WTC11 (cell line): ENCODE measurements around the gene MUC2. TPM values are rescaled to one million over a fixed set of nuclear protein-coding genes. Genes with fewer than 3 reads are reported as not detected.

Source experiments
- ATAC-seq: fragments of 200-7000 bp; cut with Tn5 transposase; 2 replicates; pipeline ENCODE4 v1.10.0; 2021; ENCODE audit warnings: mild to moderate bottlenecking, moderate library complexity
- CTCF ChIA-PET: fragments of 300-600 bp; sonication (Branson Sonifier 250); formaldehyde crosslinking; loops from one replicate; lab custom pipeline; 2021; ENCODE audit warnings: antibody characterized with exemption; lab: Charles Lee
- POLR2A ChIA-PET: fragments of 350-600 bp; sonication (Branson Sonifier 250); formaldehyde crosslinking; loops from one replicate; lab custom pipeline; 2021; ENCODE audit warnings: antibody characterized with exemption; lab: Charles Lee
- DNase-seq: peaks from one replicate; pipeline ENCODE4 v3.0.0; 2021; ENCODE audit warnings: low spot score
- H3K27ac Mint-ChIP-seq: 2 replicates; pipeline ENCODE4 v1.8.0; 2021; ENCODE audit warnings: mixed read lengths
- H3K27me3 Mint-ChIP-seq: 2 replicates; pipeline ENCODE4 v1.8.0; 2021; ENCODE audit warnings: low read depth, mild to moderate bottlenecking, moderate library complexity, mixed read lengths
- H3K36me3 Mint-ChIP-seq: 2 replicates; pipeline ENCODE4 v1.8.0; 2021; ENCODE audit warnings: mixed read lengths
- H3K4me1 Mint-ChIP-seq: 2 replicates; pipeline ENCODE4 v1.8.0; 2022; ENCODE audit warnings: mixed read lengths
- H3K4me3 Mint-ChIP-seq: 2 replicates; pipeline ENCODE4 v1.8.0; 2021; ENCODE audit warnings: mild to moderate bottlenecking, moderate library complexity, mixed read lengths
- H3K9me3 Mint-ChIP-seq: 2 replicates; pipeline ENCODE4 v1.8.0; 2021; ENCODE audit warnings: mixed read lengths
- ATF1 ChIP-seq: sonication (generic); formaldehyde crosslinking; IDR thresholded peaks from 2 replicates; pipeline ENCODE4 v1.8.1; 2023; ENCODE audit warnings: mild to moderate bottlenecking, moderate library complexity, missing genetic modification reagents
- FOXP1 ChIP-seq: sonication (generic); formaldehyde crosslinking; IDR thresholded peaks from 2 replicates; pipeline ENCODE4 v1.8.0; 2022; ENCODE audit warnings: missing genetic modification reagents, mild to moderate bottlenecking, moderate library complexity, borderline replicate concordance
- HMGA2 ChIP-seq: fragments of 250-450 bp; sonication (Bioruptor Pico); IDR thresholded peaks from 2 replicates; pipeline ENCODE4 v1.4.0; 2021; ENCODE audit warnings: mild to moderate bottlenecking, moderate library complexity
- IRF1 ChIP-seq: sonication (generic); formaldehyde crosslinking; IDR thresholded peaks from 2 replicates; pipeline ENCODE4 v1.8.0; 2023; ENCODE audit warnings: missing genetic modification reagents
- NR2C2 ChIP-seq: sonication (generic); formaldehyde crosslinking; IDR thresholded peaks from 2 replicates; pipeline ENCODE4 v1.8.0; 2022; ENCODE audit warnings: mild to moderate bottlenecking, missing genetic modification reagents
- PRRX2 ChIP-seq: fragments of 250-450 bp; sonication (Bioruptor Pico); IDR thresholded peaks from 2 replicates; pipeline ENCODE4 v1.8.0; 2021; ENCODE audit warnings: mild to moderate bottlenecking
- STAT6 ChIP-seq: sonication (generic); formaldehyde crosslinking; conservative IDR thresholded peaks from 2 replicates; pipeline ENCODE4 v1.8.1; 2023; ENCODE audit warnings: mild to moderate bottlenecking, low read depth, missing genetic modification reagents, moderate library complexity
- TEAD1 ChIP-seq: sonication (generic); formaldehyde crosslinking; IDR thresholded peaks from 2 replicates; pipeline ENCODE4 v1.8.0; 2022; ENCODE audit warnings: mild to moderate bottlenecking, missing genetic modification reagents
- ZBTB43 ChIP-seq: sonication (generic); formaldehyde crosslinking; IDR thresholded peaks from 2 replicates; pipeline ENCODE4 v1.8.1; 2023; ENCODE audit warnings: mild to moderate bottlenecking, missing genetic modification reagents
- ZNF317 ChIP-seq: sonication (generic); formaldehyde crosslinking; IDR thresholded peaks from 2 replicates; pipeline ENCODE4 v1.8.1; 2023; ENCODE audit warnings: low read depth, mild to moderate bottlenecking, moderate library complexity, missing genetic modification reagents, borderline replicate concordance
- ZNF396 ChIP-seq: fragments of 250-450 bp; sonication (Bioruptor Pico); IDR thresholded peaks from 2 replicates; pipeline ENCODE4 v1.8.0; 2021; ENCODE audit warnings: mild to moderate bottlenecking, moderate library complexity, borderline replicate concordance
- ZNF416 ChIP-seq: fragments of 250-450 bp; sonication (Bioruptor Pico); IDR thresholded peaks from 2 replicates; pipeline ENCODE4 v1.9.0; 2021; ENCODE audit warnings: mild to moderate bottlenecking, inconsistent platforms
- total RNA-seq: library from RNA; stranded (reverse); gene quantifications from 3 replicates; pipeline ENCODE4 v1.2.3, GENCODE V29; 2021
- TF ChIP-seq, protein P1 (sequence below): fragments of 250-450 bp; sonication (Bioruptor Pico); IDR thresholded peaks from 2 replicates; pipeline ENCODE4 v1.9.0; 2021; ENCODE audit warnings: mild to moderate bottlenecking, borderline replicate concordance
- TF ChIP-seq, protein P2 (sequence below): sonication (generic); formaldehyde crosslinking; IDR thresholded peaks from 2 replicates; pipeline ENCODE4 v1.8.0; 2023; ENCODE audit warnings: missing genetic modification reagents, mild to moderate bottlenecking, borderline replicate concordance

MUC2 gene
- total RNA-seq, 1 experiment from 2014 or later: 0.22 TPM

DNA sequence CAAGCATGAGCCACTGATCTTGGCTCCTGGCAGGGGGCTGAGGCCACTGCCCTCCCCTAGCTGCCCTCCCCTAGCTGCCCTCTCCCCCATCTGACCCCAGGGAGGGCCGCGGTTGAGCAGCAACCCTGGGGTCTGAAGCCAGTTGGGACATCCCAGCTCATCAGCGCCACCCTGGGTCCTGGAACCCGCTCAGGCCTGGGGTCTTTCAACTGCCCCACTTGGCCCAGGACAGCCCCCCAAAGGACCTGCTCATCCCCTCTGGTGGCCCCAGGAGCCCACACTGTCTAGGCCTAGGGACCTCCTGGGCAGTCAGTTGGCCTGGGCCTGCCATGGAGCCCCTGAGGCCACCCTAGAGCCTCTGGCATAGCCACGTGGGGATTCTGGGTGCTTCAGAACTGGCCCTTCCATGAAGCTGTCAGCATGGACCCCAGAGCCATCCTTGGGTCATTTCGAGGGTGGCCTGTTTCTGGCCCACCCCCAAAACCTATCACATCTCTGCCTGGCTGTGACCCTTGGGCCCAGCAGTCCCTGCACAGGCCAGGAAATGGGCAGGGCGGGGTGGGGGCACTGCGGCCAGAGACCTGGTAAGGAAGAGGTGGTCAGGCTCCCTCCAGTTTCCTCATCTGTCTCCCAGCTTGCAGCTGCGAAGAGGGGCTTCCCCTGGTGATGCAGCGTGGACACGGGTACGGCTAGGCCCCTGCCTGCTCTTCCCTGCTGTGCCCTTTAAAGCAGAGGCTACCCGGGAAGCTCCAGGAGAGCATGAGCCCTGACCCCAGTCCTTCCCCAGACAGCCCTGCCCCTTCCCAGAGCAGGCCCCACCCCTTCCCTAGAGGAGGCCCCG, 37.9 kb downstream of the MUC2 start (continued):
- TF ChIP-seq, protein P1, sequence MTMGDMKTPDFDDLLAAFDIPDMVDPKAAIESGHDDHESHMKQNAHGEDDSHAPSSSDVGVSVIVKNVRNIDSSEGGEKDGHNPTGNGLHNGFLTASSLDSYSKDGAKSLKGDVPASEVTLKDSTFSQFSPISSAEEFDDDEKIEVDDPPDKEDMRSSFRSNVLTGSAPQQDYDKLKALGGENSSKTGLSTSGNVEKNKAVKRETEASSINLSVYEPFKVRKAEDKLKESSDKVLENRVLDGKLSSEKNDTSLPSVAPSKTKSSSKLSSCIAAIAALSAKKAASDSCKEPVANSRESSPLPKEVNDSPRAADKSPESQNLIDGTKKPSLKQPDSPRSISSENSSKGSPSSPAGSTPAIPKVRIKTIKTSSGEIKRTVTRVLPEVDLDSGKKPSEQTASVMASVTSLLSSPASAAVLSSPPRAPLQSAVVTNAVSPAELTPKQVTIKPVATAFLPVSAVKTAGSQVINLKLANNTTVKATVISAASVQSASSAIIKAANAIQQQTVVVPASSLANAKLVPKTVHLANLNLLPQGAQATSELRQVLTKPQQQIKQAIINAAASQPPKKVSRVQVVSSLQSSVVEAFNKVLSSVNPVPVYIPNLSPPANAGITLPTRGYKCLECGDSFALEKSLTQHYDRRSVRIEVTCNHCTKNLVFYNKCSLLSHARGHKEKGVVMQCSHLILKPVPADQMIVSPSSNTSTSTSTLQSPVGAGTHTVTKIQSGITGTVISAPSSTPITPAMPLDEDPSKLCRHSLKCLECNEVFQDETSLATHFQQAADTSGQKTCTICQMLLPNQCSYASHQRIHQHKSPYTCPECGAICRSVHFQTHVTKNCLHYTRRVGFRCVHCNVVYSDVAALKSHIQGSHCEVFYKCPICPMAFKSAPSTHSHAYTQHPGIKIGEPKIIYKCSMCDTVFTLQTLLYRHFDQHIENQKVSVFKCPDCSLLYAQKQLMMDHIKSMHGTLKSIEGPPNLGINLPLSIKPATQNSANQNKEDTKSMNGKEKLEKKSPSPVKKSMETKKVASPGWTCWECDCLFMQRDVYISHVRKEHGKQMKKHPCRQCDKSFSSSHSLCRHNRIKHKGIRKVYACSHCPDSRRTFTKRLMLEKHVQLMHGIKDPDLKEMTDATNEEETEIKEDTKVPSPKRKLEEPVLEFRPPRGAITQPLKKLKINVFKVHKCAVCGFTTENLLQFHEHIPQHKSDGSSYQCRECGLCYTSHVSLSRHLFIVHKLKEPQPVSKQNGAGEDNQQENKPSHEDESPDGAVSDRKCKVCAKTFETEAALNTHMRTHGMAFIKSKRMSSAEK (CRISPR knock-in tag): no peak
- no peak for TF ChIP-seq IRF1
- TF ChIP-seq NR2C2 (CRISPR knock-in tag): no peak
- no peak for TF ChIP-seq STAT6 (CRISPR knock-in tag)
- TF ChIP-seq PRRX2: no peak
- no peak for TF ChIP-seq FOXP1 (CRISPR knock-in tag)
- TF ChIP-seq ATF1: no peak

GRCh38 chr11:1113405-1114201, 38.9 kb downstream of the MUC2 start:
- ChIA-PET POLR2A (interaction anchor here (0.6 kb wide), 1 partner anchor 229 kb away, joined by 5 read pairs; no protein-coding TSS in a partner anchor), CTCF (interaction anchor here (0.6 to 1.3 kb wide), 3 partner anchors 20 to 261 kb away, joined by 3 read pairs; no protein-coding TSS in a partner anchor)
- Mint-ChIP-seq H3K36me3 (no peaks in the 10 kb centered on the region), H3K4me1 (no peaks in the 10 kb centered on the region), H3K9me3 (peaks cover 8% of the 10 kb centered on the region; the same call in 1 of the 2 replicates), H3K27me3 (no peaks in the 10 kb centered on the region), H3K27ac (no peak overlapping the region), H3K4me3 (no peak overlapping the region)
- no peak for ATAC-seq
- DNase-seq: peak; percentile 23
- TF ChIP-seq TEAD1 (no peak), STAT6 (CRISPR knock-in tag) (no peak), HMGA2 (CRISPR knock-in tag) (no peak), ZNF396 (no peak), ZNF317 (no peak), ZBTB43 (no peak), ZNF416 (CRISPR knock-in tag) (no peak)
- TF ChIP-seq, protein P2, sequence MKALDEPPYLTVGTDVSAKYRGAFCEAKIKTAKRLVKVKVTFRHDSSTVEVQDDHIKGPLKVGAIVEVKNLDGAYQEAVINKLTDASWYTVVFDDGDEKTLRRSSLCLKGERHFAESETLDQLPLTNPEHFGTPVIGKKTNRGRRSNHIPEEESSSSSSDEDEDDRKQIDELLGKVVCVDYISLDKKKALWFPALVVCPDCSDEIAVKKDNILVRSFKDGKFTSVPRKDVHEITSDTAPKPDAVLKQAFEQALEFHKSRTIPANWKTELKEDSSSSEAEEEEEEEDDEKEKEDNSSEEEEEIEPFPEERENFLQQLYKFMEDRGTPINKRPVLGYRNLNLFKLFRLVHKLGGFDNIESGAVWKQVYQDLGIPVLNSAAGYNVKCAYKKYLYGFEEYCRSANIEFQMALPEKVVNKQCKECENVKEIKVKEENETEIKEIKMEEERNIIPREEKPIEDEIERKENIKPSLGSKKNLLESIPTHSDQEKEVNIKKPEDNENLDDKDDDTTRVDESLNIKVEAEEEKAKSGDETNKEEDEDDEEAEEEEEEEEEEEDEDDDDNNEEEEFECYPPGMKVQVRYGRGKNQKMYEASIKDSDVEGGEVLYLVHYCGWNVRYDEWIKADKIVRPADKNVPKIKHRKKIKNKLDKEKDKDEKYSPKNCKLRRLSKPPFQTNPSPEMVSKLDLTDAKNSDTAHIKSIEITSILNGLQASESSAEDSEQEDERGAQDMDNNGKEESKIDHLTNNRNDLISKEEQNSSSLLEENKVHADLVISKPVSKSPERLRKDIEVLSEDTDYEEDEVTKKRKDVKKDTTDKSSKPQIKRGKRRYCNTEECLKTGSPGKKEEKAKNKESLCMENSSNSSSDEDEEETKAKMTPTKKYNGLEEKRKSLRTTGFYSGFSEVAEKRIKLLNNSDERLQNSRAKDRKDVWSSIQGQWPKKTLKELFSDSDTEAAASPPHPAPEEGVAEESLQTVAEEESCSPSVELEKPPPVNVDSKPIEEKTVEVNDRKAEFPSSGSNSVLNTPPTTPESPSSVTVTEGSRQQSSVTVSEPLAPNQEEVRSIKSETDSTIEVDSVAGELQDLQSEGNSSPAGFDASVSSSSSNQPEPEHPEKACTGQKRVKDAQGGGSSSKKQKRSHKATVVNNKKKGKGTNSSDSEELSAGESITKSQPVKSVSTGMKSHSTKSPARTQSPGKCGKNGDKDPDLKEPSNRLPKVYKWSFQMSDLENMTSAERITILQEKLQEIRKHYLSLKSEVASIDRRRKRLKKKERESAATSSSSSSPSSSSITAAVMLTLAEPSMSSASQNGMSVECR (CRISPR knock-in tag): no peak
